GM19463 (cell line): ENCODE data around the gene ZNF853.
A peak's percentile ranks its signal among the peaks of the same experiment; 100 is the strongest.
"Not testable (repeated sequence)": the region's sequence is repeated elsewhere in the genome, so short reads cannot be mapped to it uniquely, and the experiment has no call there.

ENCODE experiments used
- ATAC-seq: cut with Tn5 transposase; IDR thresholded peaks from one replicate; pipeline ENCODE4 v1.9.1; 2021; ENCODE audit warnings: mild to moderate bottlenecking, moderate library complexity; ENCODE audit not compliant: unreplicated experiment

ZNF853 gene

DNA sequence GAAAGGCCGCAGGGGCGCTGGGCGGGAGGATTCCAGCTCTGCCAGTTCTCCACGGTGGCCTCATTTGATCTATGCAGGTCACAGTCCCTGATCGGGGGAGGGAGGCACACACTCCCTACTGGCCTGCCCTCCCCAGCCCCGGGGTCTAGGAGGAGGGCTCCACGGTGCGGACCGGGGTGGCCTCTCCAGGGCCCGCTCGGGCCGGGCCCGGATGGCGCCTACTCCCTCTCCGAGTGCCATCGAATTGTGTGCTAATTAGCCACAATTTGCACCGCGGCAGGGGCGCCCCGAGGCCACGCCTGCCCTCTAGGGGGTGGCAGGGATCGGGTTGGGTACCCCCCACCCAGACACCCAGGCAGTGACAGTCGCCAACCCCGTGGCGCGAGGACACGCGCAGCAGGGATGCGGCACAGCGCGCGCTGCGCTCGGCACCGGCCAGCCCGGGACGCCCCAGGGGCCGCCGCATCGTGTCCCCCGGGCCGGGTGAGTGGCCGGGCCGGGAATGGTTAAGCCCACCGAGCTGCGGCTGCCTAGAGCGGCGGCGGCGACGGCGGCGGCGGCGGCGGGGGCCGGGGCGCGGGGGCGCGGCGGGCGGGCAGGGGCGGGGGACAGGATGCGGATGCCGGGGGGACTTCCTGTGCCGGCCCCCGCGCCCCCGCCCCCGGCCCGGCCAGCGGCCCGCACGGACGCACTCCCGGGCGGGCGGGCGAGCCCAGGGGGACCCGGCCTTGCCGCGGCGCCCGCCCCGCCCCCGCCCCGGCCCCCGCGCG lies at the start of gene ZNF853:
TSS of gene ZNF853 (plus strand) at position 658 of the 770 bp plus-strand sequence. CDS start 565 bp downstream, outside the sequence.
- no peak for ATAC-seq

DNA sequence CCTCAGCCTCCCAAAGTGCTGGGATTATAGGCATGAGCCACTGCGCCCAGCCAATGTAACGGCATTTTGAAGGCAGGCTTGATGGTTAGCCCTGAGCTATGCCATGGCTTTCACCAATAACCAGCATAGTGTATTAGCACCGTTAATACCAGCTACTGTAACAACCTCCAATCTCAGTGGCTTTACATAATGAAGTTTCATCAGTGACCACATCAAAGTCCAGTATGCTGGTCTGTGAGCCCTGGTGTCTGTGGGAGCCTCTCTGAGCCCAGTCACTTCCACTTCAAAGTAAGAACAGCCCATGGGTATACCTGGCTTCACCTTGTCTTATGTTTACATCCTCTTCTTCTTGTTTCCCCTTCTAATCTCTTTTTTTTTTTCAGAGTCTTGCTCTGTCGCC lies 49.8 kb upstream of the ZNF853 start:
- ATAC-seq, result no peak

GRCh38 chr7:6567886-6568285 lies 47.5 kb upstream of the ZNF853 start:
- no peak for ATAC-seq

DNA sequence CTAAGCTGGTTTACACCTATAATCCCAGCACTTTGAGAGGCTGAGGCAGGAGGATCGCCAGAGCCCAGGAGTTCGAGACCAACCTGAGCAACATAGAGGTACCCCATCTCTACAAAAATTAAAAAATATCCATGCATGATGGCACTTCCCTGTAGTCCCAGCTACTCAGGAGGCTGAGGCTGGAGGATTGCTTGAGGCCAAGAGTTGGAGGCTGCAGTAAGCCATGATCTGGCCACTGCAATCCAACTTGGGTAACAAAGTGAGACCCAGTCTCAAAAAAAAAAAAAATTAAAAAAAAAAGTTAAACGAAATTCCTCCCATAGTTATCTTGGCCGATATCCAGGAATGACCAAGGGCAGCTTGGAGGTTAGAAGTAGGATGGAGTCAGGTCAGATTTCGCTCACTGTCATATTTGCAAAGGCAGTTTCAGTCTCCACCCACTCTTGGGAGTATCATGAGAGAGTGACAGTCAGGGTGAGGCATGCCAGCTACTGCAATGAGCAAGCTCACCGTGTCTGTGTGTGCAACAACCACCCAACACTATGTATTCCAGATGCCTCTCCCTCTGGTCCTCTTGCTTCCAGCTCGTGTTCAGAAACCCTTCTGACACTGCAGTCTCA lies 44.1 kb upstream of the ZNF853 start:
- ATAC-seq, result no peak

DNA sequence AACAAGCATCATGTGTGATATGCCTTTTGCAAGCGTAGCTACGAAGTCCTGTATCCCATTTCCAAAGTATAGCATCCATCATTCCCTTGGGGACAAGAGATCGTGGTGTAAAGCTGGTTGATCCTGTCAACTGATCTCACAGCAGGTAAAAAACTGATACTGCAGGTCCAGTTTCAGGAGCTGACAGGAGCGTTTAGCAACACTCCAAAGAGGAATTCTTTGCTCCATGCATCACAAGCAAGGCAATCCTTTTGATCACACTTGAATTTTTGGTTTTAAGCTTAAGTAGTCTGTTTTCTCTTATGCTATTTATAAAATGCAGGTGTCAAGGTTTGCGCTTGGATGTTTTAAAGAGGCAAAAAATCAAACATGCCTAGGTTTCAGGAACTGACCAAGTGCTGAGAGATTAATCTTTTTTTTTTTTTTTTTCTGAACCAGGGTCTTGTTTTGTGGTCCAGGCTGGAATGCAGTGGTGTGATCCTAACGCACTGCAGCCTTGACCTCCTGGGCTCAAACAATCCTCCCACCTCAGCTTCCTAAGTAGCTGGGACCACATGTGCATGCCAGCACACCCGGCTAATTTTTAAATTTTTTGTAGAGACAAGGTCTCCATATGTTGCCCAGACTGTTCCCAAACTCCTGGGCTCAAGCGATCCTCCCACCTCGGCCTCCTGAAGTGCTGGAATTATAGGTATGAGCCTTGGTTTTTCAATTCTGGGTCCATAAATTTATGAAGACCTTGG lies 40.0 kb upstream of the ZNF853 start:
- ATAC-seq, result no peak

DNA sequence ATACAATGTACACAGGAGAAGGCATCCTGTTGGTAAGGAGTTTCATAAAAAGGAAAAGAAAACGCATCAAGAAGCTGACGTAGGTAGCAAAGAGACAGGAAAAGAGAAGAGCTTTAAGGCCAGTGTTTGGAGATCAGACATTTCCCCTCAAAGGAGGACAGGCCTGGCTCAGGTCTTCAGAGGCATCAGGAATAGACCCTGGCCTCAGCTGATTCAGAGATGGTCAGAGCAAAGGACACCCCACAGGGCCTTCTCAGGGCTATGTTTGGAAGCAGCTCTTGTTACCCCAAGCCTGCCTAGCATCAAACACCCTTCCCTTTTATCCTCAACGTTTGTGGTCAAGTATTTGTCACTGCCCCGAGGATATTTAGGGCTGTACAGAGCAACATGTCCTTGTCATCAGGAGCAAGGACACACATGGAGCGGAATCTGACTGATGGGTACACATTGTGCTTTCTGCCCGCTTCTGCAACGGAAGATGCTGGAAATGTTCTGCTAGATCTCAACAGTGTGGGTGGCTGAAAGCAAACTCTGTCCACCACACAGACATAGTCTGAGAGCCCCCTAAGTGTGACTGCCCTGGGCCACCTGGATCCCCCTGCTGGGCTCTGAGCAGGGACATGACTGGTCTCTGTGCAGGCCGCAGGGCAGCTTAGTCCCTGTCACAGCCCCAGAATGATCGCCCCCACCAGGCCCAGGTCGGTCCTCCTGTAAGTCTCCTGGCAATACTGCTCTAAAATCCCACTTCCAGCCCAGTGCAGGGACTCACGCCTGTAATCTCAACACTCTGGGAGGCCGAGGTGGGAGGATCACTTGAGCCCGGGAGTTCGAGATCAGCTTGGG lies 39.2 kb upstream of the ZNF853 start:
- ATAC-seq, result no peak

DNA sequence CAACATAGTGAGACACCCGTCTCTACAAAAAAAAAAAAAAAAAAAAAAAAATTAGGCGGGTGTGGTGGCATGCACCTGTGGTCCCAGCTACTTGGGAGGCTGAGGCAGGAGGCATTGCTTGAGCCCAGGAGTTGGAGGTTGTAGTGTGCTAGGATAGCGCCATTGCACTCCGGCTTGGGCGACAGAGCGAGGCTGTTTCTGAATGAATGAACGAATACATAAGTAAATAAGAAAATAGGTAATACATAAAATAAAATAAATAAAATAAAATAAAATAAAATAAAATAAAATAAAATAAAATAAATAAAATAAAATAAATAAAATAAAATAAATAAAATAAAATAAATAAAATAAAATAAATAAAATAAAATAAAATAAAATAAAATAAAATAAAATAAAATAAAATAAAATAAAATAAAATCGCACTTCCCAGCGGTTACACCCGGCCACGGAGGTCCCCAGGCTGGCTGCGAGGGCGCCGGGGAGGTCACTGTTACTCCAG lies 38.5 kb upstream of the ZNF853 start:
- not testable (repeated sequence) for ATAC-seq

GRCh38 chr7:6577369-6578113 lies 37.9 kb upstream of the ZNF853 start, which contains the start of gene ZDHHC4:
Gene ZDHHC4, plus strand, starts transcription at chr7:6577454. Its CDS starts 3,108 bp downstream, at chr7:6580562.
- peak; percentile 100 for ATAC-seq

- no peak for ATAC-seq
Measured at GRCh38 chr7:6578114-6579084, 37.0 kb upstream of the ZNF853 start.

DNA sequence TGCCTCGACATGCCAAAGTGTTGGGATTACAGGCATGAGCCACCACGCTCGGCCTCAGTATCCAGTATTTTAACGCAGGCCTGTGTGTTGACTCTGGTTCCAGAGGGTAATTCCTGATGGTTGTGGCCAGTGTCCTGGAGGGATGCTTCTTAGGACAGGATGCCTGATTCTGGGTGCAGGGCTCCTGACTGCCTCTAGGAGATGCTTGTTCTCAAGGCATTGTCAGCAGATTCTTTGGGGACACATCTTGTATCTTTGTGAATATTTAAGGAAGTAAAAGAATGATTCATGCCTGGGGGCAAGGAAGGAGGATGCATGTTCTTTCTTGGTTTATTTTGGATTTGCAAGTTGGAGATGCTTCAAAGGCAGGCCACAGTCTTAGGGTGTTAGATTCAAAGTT lies 36.0 kb upstream of the ZNF853 start:
- ATAC-seq, result no peak

GRCh38 chr7:6585746-6586432 lies 29.5 kb upstream of the ZNF853 start:
- not testable (repeated sequence) for ATAC-seq

DNA sequence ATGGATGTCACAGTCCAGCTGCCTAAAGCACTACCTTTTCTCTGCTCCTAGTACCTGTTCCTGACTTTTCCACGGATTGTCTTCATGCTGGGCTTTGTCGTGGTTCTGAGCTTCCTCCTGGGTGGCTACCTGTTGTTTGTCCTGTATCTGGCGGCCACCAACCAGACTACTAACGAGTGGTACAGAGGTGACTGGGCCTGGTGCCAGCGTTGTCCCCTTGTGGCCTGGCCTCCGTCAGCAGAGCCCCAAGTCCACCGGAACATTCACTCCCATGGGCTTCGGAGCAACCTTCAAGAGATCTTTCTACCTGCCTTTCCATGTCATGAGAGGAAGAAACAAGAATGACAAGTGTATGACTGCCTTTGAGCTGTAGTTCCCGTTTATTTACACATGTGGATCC lies 26.8 kb upstream of the ZNF853 start:
- no peak for ATAC-seq

DNA sequence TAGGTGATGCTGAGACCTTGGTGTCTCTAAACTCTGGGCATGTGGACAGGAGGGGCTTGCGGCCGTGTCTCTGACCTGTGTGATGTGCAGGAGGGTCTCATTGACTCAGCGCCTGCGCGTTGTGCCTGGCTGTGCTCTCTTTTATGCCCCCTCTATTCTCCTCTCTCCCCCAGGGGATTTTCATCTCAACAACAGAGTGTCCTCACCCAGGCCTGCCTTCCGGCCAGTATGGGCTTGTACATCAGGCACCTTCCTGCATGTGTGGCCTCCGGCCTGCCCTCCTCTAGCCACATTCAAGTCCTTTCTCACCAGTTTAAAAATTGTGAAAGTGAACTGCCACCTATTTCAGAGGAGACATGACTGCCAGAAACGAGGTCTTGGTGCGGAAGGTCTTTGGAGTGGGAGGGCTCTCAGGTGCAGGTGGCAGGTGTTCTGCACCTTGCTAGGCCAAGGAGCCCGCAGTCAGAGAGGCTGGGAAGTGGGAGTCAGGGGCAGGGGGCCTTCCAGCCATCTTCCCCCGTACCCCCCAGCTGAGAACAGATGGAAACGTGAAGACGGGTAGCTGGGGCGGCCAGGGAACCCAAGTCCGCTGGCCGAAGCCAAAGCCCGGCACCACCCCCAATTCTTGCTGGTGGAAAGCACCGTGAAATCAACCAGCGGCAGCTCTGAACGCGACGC lies 26.1 kb upstream of the ZNF853 start:
- no peak for ATAC-seq

DNA sequence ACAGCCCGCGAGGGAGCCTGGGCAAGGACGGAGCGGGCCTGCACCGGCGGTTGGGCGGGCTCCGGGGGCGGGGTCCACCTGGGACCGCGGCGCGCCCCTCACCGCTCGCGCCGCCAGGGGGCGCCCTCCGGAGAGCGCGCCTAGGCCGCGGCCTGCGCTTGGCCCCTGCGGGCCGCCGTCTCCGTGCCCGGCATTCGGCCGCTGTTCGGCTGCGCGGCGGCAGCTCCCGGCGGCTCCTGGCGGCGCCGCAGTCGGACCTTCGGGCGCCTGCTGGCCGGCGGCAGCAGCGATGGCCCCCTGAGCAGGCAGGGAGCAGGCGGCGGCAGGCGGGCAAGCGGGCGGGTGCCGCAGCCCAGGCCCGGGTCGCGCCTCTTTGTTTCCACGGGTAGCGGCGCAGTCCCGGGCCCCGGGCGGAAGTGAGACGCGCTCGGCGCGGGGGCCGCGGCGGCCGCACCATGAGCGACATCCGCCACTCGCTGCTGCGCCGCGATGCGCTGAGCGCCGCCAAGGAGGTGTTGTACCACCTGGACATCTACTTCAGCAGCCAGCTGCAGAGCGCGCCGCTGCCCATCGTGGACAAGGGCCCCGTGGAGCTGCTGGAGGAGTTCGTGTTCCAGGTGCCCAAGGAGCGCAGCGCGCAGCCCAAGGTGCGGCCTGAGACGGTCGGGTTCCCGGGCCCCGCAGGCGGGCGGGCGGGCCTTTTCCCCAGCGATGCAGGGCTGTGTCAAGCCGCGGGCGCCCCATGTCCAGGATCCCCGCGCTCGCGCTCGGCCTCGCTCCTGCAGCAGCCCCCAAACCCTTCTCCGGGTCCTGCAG lies 25.4 kb upstream of the ZNF853 start, which contains the start of gene INTS15:
TSS of gene INTS15 (plus strand) at position 193 of the 816 bp plus-strand sequence. CDS start at position 456, 263 bp downstream.
- ATAC-seq, result peak; percentile 84

GRCh38 chr7:6590645-6591110 lies 24.7 kb upstream of the ZNF853 start:
- peak; percentile 22 for ATAC-seq

GRCh38 chr7:6600093-6600492 lies 15.3 kb upstream of the ZNF853 start:
- no peak for ATAC-seq
